ENCODE results near the gene BMP7. TPM values are rescaled to one million over a fixed set of nuclear protein-coding genes. Genes with fewer than 3 reads are reported as not detected.
A peak's percentile ranks its signal among the peaks of the same experiment; 100 is the strongest.

The BMP7 gene
- total and polyA plus RNA-seq, 2 of the 13 experiments (the other 11 are each of a cell fraction or from before 2014, with no cell fraction given), result not detected

GRCh38 chr20:57138198-57138995 lies 128.0 kb downstream of the BMP7 start:
- CTCF ChIA-PET (ENCODE audit: low intra/inter-chr PET ratio, low total read pairs), result no interaction called here
- FAIRE-seq (no peak), DNase-seq (ENCODE audit: low spot score) (no peak), ATAC-seq (no peak)
- WGBS (ENCODE audit: low lambda C conversion rate), result 44% methylated on average over 17 of the region's 17 CpGs
- H3K4me2 ChIP-seq (ENCODE audit: low read depth, low read length), result no peak overlapping the region
- no TSS peak for BruUV-seq (replicated peaks)
- no peak overlapping the region for H2AFZ ChIP-seq (ENCODE audit: low read length)
- no peaks in the 10 kb centered on the region for H3K79me2 ChIP-seq (ENCODE audit: insufficient read depth, low read length)
- no peaks in the 10 kb centered on the region for H3K4me1 ChIP-seq (ENCODE audit: insufficient read depth, low read length)
- TF ChIP-seq AFF4 (CRISPR knock-in tag; IDR thresholded peaks at IDR 0.05) (no peak), ZNF768 (CRISPR knock-in tag; IDR thresholded peaks at IDR 0.05) (peak; percentile 79)
- H3K4me3 ChIP-seq (replicated peaks in 1 of 3; ENCODE audit: insufficient read depth in 1 of 3, low read depth in 2 of 3, low read length in 3 of 3), result no peak overlapping the region
- POLR2A ChIA-PET, result no interaction called here
- no peaks in the 10 kb centered on the region for H3K9me3 ChIP-seq (ENCODE audit: low read length)
- no peak overlapping the region for H3K9ac ChIP-seq (ENCODE audit: insufficient read depth, low read depth, low read length)
- H4K20me1 ChIP-seq (ENCODE audit: insufficient read depth, low read length), result no peaks in the 10 kb centered on the region
- H3K27me3 ChIP-seq (ENCODE audit: control insufficient read depth in 1 of 2, insufficient read depth in 2 of 2, low read length in 2 of 2), result peaks cover 4 to 11% of the 10 kb centered on the region in 2 experiments; a peak in 2 of 5 replicates
- no peaks in the 10 kb centered on the region for H3K36me3 ChIP-seq (replicated peaks in 1 of 2; ENCODE audit: control insufficient read depth in 1 of 2, insufficient read depth in 2 of 2, low read length in 2 of 2)
- in situ Hi-C loops (cut with HindIII; ENCODE audit: extremely low pct_ligation_motif_present, low pct_unique_long_range_greater_than_20kb) (no loop called here), intact Hi-C loops (cut with micrococcal nuclease; ENCODE audit: unreplicated experiment) (no loop called here)
- H3K27ac ChIP-seq (ENCODE audit: extremely low read length, insufficient read depth, low read length), result no peak overlapping the region

- Histone ChIP-seq H3K36me3 (replicated peaks in 1 of 2; ENCODE audit: control insufficient read depth in 1 of 2, insufficient read depth in 2 of 2, low read length in 2 of 2) (no peaks in the 10 kb centered on the region), H3K4me3 (replicated peaks in 1 of 3; ENCODE audit: insufficient read depth in 1 of 3, low read depth in 2 of 3, low read length in 3 of 3) (no peak overlapping the region), H3K27ac (ENCODE audit: extremely low read length, insufficient read depth, low read length) (no peak overlapping the region), H3K4me2 (ENCODE audit: low read depth, low read length) (no peak overlapping the region), H3K9ac (ENCODE audit: insufficient read depth, low read depth, low read length) (no peak overlapping the region), H3K27me3 (ENCODE audit: control insufficient read depth in 1 of 2, insufficient read depth in 2 of 2, low read length in 2 of 2) (peaks cover 3 to 11% of the 10 kb centered on the region in 2 experiments; a peak in 2 of 5 replicates), H3K79me2 (ENCODE audit: insufficient read depth, low read length) (no peaks in the 10 kb centered on the region), H2AFZ (ENCODE audit: low read length) (no peak overlapping the region), H3K4me1 (ENCODE audit: insufficient read depth, low read length) (no peaks in the 10 kb centered on the region), H3K9me3 (ENCODE audit: low read length) (no peaks in the 10 kb centered on the region), H4K20me1 (ENCODE audit: insufficient read depth, low read length) (no peaks in the 10 kb centered on the region)
- ATAC-seq (no peak), FAIRE-seq (no peak), DNase-seq (ENCODE audit: low spot score) (no peak)
- 43% methylated on average over 1 of the region's 1 CpG for WGBS (ENCODE audit: low lambda C conversion rate)
- in situ Hi-C loops (cut with HindIII; ENCODE audit: extremely low pct_ligation_motif_present, low pct_unique_long_range_greater_than_20kb), result no loop called here
- ChIA-PET CTCF (ENCODE audit: low intra/inter-chr PET ratio, low total read pairs) (no interaction called here), POLR2A (no interaction called here)
- intact Hi-C loops (cut with micrococcal nuclease; ENCODE audit: unreplicated experiment), result no loop called here
- no TSS peak for BruUV-seq (replicated peaks)
- no peak for TF ChIP-seq ZNF101 (CRISPR knock-in tag; IDR thresholded peaks at IDR 0.05; ENCODE audit: borderline replicate concordance, low read depth)
- TF ChIP-seq ZNF790 (CRISPR knock-in tag; IDR thresholded peaks at IDR 0.05; ENCODE audit: borderline replicate concordance), result no peak
- TF ChIP-seq MED1 (CRISPR knock-in tag; IDR thresholded peaks at IDR 0.05), result no peak
- no peak for TF ChIP-seq ZHX1 (CRISPR knock-in tag; IDR thresholded peaks at IDR 0.05; ENCODE audit: low read depth)
- no peak for TF ChIP-seq ZNF20 (CRISPR knock-in tag; IDR thresholded peaks at IDR 0.05)
- TF ChIP-seq HNRNPUL1 (IDR thresholded peaks at IDR 0.05; ENCODE audit: low read depth, low read length), result no peak
- TF ChIP-seq ZNF431 (CRISPR knock-in tag; IDR thresholded peaks at IDR 0.05; ENCODE audit: borderline replicate concordance, low read depth), result no peak
These were observed 128.8 kb downstream of the BMP7 start for GRCh38 chr20:57137676-57138075.
